Right lobe of liver (tissue), 6 donors: ENCODE results near the gene ADCY3. TPM values are rescaled to one million over a fixed set of nuclear protein-coding genes. Genes with fewer than 3 reads are reported as not detected.

Experiments used
- ATAC-seq, 4 donors: fragments of 200-7000 bp; cut with Tn5 transposase; one replicate each; pipeline ENCODE4 v1.9.1; 2020; ENCODE audit warnings: mild to moderate bottlenecking in 4 of 4, moderate library complexity in 4 of 4
- DNase-seq, 3 donors: peaks; one replicate each; pipeline ENCODE4 v3.0.0-alpha.2; 2020
- H3K27ac ChIP-seq, 3 donors: fragments of 200-600 bp; one replicate each; pipeline ENCODE4 v1.8.0; 2022
- H3K27me3 ChIP-seq, 2 donors: fragments of 200-600 bp; one replicate each; pipeline ENCODE4 v1.8.0; 2022
- H3K36me3 ChIP-seq, 4 donors: fragments of 200-600 bp; sonication (generic) in 1 of 4; one replicate each; pipeline versions ENCODE4 v1.5.1 to v1.8.0; 2017 to 2022; ENCODE audit warnings: control low read depth in 1 of 4
- H3K4me1 ChIP-seq, 4 donors: fragments of 200-600 bp; sonication (generic) in 1 of 4; one replicate each; pipeline versions ENCODE4 v1.5.1 to v1.8.0; 2017 to 2022; ENCODE audit warnings: control low read depth in 1 of 4
- H3K4me3 ChIP-seq, 3 donors: fragments of 200-600 bp; one replicate each; pipeline ENCODE4 v1.8.0; 2022
- H3K9me3 ChIP-seq, 4 donors: fragments of 200-600 bp; sonication (generic) in 1 of 4; one replicate each; pipeline versions ENCODE4 v1.5.1 to v1.8.0; 2017 to 2022; ENCODE audit warnings: control low read depth in 1 of 4
- CTCF ChIP-seq, 4 donors: fragments of 200-600 bp in 3 of 4; fragments of 450-650 bp in 1 of 4; IDR thresholded peaks; one replicate each; pipeline versions ENCODE4 v1.5.1 to v1.8.0; 2016 to 2022; ENCODE audit warnings: antibody characterized with exemption in 4 of 4, mild to moderate bottlenecking in 2 of 4
- POLR2A ChIP-seq: fragments of 450-650 bp; IDR thresholded peaks from one replicate; pipeline ENCODE4 v1.6.1; 2017; ENCODE audit warnings: antibody characterized with exemption, mild to moderate bottlenecking
- WGBS: methylation state at CpG from one replicate; pipeline ENCODE4 v1.1.6; 2018; ENCODE audit warnings: low coverage, low lambda C conversion rate; ENCODE audit not compliant: insufficient coverage; ENCODE audit errors: missing lambda C conversion rate; 5-methylcytosine and 5-hydroxymethylcytosine counted together
- intact Hi-C, 2 donors: fragments of 100-400 bp; cut with DNase I; formaldehyde crosslinking; loops; one replicate each; pipeline versions ENCODE4 v1.11.2 to v1.14.1; 2022
- total RNA-seq, 6 experiments: library from RNA; depleted of rRNA in 2 of 6; stranded (reverse); fragments of >200 nt in 2 of 6; fragmentation: NEBNext Ultra II Directional in 3 of 6; extraction: Animal tissue kit (Norgen Biotek cat#: 25700) in 3 of 6; gene quantifications; one replicate each; pipeline versions ENCODE4 v1.1.0 to v1.2.4, GENCODE V29; 2016 to 2023
- donor health status: DM: no; HTN: yes; CAD: no.
- donor health status: DM: no; HTN: no; CAD: no.
- donor health status: DM: no; HTN: no; CAD: no.
- donor health status: DM: no; HTN: yes; CAD: no.
- donor health status: DM: no; HTN: yes; CAD: no.

Gene ADCY3
- total RNA-seq, 6 experiments from 2014 or later = 2.2 to 7.0 (median 5.6) TPM

- ATAC-seq = no peak
- Histone ChIP-seq H3K36me3 (no peaks in the 10 kb centered on the region), H3K9me3 (no peaks in the 10 kb centered on the region), H3K4me1 (no peaks in the 10 kb centered on the region), H3K4me3 (no peak overlapping the region), H3K27ac (no peak overlapping the region), H3K27me3 (no peaks in the 10 kb centered on the region)
- WGBS = no CpG with 5 or more reads among the region's 1 CpG
- intact Hi-C loops = no loop called here
- no peak for DNase-seq
- TF ChIP-seq CTCF (IDR thresholded peaks at IDR 0.05) = no peak
These were observed 2.5 kb upstream of the ADCY3 start for GRCh38 chr2:24922556-24922955.

- intact Hi-C loops = no loop called here
- peak in 2 of 4 donors; percentile 20 to 25 for ATAC-seq
These were observed 888 bp upstream of the ADCY3 start for GRCh38 chr2:24920809-24921441.

GRCh38 chr2:24919506-24920097, 435 bp downstream of the ADCY3 start:
- Histone ChIP-seq H3K4me1 (no peaks in the 10 kb centered on the region), H3K4me3 (peak overlapping the region; percentile 16 to 53 (median 31)), H3K27ac (no peak overlapping the region), H3K9me3 (no peaks in the 10 kb centered on the region), H3K36me3 (no peaks in the 10 kb centered on the region), H3K27me3 (no peaks in the 10 kb centered on the region)
- WGBS = 6% methylated on average over 31 of the region's 76 CpGs
- no peak for TF ChIP-seq CTCF (IDR thresholded peaks at IDR 0.05)
- TF ChIP-seq POLR2A = no peak
- DNase-seq (no peak), ATAC-seq (peak in 2 of 4 donors; percentile 2 to 11)
- intact Hi-C loops = no loop called here

More at GRCh38 chr2:24920809-24921441, 888 bp upstream of the ADCY3 start:
- peak overlapping the region; percentile 40 to 53 (median 48) for H3K4me3 ChIP-seq
- TF ChIP-seq CTCF (IDR thresholded peaks at IDR 0.05) = peak in 3 of 4 donors; percentile 18 to 20 (median 18)
- TF ChIP-seq POLR2A = no peak
- no peak overlapping the region for H3K27ac ChIP-seq
- H3K4me1 ChIP-seq = no peaks in the 10 kb centered on the region
- 22% methylated on average over 7 of the region's 13 CpGs for WGBS
- H3K27me3 ChIP-seq = no peaks in the 10 kb centered on the region
- DNase-seq = no peak
- H3K36me3 ChIP-seq = no peaks in the 10 kb centered on the region
- no peaks in the 10 kb centered on the region for H3K9me3 ChIP-seq

- Histone ChIP-seq H3K36me3 (no peaks in the 10 kb centered on the region), H3K9me3 (no peaks in the 10 kb centered on the region), H3K4me1 (no peaks in the 10 kb centered on the region), H3K27me3 (no peaks in the 10 kb centered on the region), H3K27ac (no peak overlapping the region), H3K4me3 (peak overlapping the region; percentile 16 to 53 (median 31))
- DNase-seq = no peak
- intact Hi-C loops = no loop called here
- TF ChIP-seq CTCF (IDR thresholded peaks at IDR 0.05) (no peak), POLR2A (no peak)
- peak in 3 of 4 donors; percentile 7 to 10 (median 9) for ATAC-seq
- WGBS = 35% methylated on average over 6 of the region's 13 CpGs
These were observed 966 bp downstream of the ADCY3 start for GRCh38 chr2:24919037-24919505.
